SU-DHL-6 (cell line): ENCODE results near the gene IPPK.

Experiments used
- H2AFZ ChIP-seq: fragments of 200-600 bp; sonication (generic); 2 replicates; pipeline ENCODE4 v1.6.1; 2014; ENCODE audit warnings: low read depth, mild to moderate bottlenecking, moderate library complexity, mixed read lengths, antibody characterized with exemption, low read length; ENCODE audit not compliant: severe bottlenecking
- H3F3A ChIP-seq: fragments of 200-600 bp; shearing (Covaris generic); 2 replicates; pipeline ENCODE4 v1.6.0; 2016; ENCODE audit warnings: antibody characterized with exemption, mild to moderate bottlenecking; ENCODE audit not compliant: insufficient read depth
- H3K27ac ChIP-seq: fragments of 200-600 bp; sonication (generic); 2 replicates; pipeline ENCODE4 v1.5.1; 2016; ENCODE audit warnings: low read depth, mild to moderate bottlenecking, low read length, moderate library complexity, mixed read lengths
- H3K27me3 ChIP-seq: fragments of 200-600 bp; sonication (generic), shearing (Covaris generic); 2 replicates; pipeline ENCODE4 v1.6.0; 2014; ENCODE audit warnings: mild to moderate bottlenecking, low read length
- H3K36me3 ChIP-seq: fragments of 200-600 bp; sonication (generic); 2 replicates; pipeline ENCODE4 v1.6.1; 2014; ENCODE audit warnings: mild to moderate bottlenecking, low read length, mixed read lengths
- H3K4me2 ChIP-seq: fragments of 300-600, 200-600 bp; shearing (Covaris generic), sonication (generic); 2 replicates; pipeline ENCODE4 v1.6.0; 2014; ENCODE audit warnings: low read length, low read depth, mild to moderate bottlenecking; ENCODE audit not compliant: poor library complexity, severe bottlenecking
- H3K4me3 ChIP-seq: fragments of 200-600 bp; sonication (generic); 2 replicates; pipeline ENCODE4 v1.5.1; 2014; ENCODE audit warnings: antibody characterized with exemption, low read length, mild to moderate bottlenecking, mixed read lengths; ENCODE audit not compliant: insufficient read depth, poor library complexity, severe bottlenecking
- H3K79me2 ChIP-seq: fragments of 200-600 bp; sonication (generic); 2 replicates; pipeline ENCODE4 v1.6.1; 2014; ENCODE audit warnings: mild to moderate bottlenecking, low read length, moderate library complexity; ENCODE audit not compliant: insufficient read depth
- H3K9ac ChIP-seq: fragments of 200-600 bp; sonication (generic); 2 replicates; pipeline ENCODE4 v1.7.0; 2014; ENCODE audit warnings: mild to moderate bottlenecking, low read length
- H3K9me2 ChIP-seq: fragments of 200-600 bp; sonication (generic); replicated peaks from 2 replicates; pipeline ENCODE4 v1.6.1; 2014; ENCODE audit warnings: low read length; ENCODE audit not compliant: insufficient read depth
- H3K9me3 ChIP-seq: fragments of 200-600 bp; sonication (generic); 2 replicates; pipeline ENCODE4 v1.6.1; 2014; ENCODE audit warnings: low read length, mixed read lengths; ENCODE audit not compliant: insufficient read depth
- H4K20me1 ChIP-seq: fragments of 200-600 bp; sonication (generic); 2 replicates; pipeline ENCODE4 v1.6.1; 2014; ENCODE audit warnings: low read depth, mild to moderate bottlenecking, antibody characterized with exemption, low read length, moderate library complexity, mixed read lengths
- EZH2phosphoT487 ChIP-seq: fragments of 200-600 bp; sonication (generic), shearing (Covaris generic); conservative IDR thresholded peaks from 2 replicates; pipeline ENCODE4 v1.6.1; 2018; ENCODE audit warnings: mild to moderate bottlenecking, antibody characterized with exemption, low read length, moderate library complexity, mixed read lengths
- TF ChIP-seq, protein P1 (sequence below): fragments of 200-600 bp; sonication (generic); IDR thresholded peaks from one replicate; pipeline ENCODE4 v1.5.1; 2017; ENCODE audit warnings: antibody characterized with exemption, mild to moderate bottlenecking, low read length, moderate library complexity; ENCODE audit not compliant: insufficient read depth, poor library complexity, severe bottlenecking

The IPPK gene

DNA sequence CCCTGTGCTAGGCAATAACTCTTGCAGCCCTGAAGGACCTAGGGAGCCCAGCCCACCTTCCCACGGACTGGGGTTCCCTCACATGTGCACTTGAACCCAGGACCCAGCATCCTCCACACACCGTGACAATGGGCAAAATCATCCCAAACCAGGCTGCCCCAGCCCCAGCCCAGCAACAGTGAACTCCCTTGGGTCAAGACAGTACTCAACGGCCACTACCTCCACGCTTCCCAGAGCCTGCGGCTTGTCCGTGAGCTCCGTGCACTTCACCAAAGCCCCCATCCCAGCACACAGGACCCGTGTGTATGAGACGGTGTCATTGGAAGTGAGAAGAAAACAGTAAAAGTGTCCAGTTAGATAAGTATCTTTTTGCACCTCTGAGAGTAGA is 55.8 kb downstream of the IPPK start:
- H4K20me1 ChIP-seq, result no peaks in the 10 kb centered on the region
- H3K4me2 ChIP-seq, result no peak overlapping the region
- no peak overlapping the region for H3K4me3 ChIP-seq
- no peaks in the 10 kb centered on the region for H3K27me3 ChIP-seq
- H2AFZ ChIP-seq, result no peak overlapping the region
- H3K79me2 ChIP-seq, result no peaks in the 10 kb centered on the region
- no peak overlapping the region for H3K27ac ChIP-seq
- H3F3A ChIP-seq, result no peaks in the 10 kb centered on the region
- TF ChIP-seq, protein P1, sequence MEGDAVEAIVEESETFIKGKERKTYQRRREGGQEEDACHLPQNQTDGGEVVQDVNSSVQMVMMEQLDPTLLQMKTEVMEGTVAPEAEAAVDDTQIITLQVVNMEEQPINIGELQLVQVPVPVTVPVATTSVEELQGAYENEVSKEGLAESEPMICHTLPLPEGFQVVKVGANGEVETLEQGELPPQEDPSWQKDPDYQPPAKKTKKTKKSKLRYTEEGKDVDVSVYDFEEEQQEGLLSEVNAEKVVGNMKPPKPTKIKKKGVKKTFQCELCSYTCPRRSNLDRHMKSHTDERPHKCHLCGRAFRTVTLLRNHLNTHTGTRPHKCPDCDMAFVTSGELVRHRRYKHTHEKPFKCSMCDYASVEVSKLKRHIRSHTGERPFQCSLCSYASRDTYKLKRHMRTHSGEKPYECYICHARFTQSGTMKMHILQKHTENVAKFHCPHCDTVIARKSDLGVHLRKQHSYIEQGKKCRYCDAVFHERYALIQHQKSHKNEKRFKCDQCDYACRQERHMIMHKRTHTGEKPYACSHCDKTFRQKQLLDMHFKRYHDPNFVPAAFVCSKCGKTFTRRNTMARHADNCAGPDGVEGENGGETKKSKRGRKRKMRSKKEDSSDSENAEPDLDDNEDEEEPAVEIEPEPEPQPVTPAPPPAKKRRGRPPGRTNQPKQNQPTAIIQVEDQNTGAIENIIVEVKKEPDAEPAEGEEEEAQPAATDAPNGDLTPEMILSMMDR, result no peak
- no peak for TF ChIP-seq EZH2phosphoT487
- H3K9ac ChIP-seq, result no peak overlapping the region
- no peaks in the 10 kb centered on the region for H3K9me2 ChIP-seq
- no peaks in the 10 kb centered on the region for H3K9me3 ChIP-seq
- no peaks in the 10 kb centered on the region; the same call in 1 of the 2 replicates for H3K36me3 ChIP-seq

DNA sequence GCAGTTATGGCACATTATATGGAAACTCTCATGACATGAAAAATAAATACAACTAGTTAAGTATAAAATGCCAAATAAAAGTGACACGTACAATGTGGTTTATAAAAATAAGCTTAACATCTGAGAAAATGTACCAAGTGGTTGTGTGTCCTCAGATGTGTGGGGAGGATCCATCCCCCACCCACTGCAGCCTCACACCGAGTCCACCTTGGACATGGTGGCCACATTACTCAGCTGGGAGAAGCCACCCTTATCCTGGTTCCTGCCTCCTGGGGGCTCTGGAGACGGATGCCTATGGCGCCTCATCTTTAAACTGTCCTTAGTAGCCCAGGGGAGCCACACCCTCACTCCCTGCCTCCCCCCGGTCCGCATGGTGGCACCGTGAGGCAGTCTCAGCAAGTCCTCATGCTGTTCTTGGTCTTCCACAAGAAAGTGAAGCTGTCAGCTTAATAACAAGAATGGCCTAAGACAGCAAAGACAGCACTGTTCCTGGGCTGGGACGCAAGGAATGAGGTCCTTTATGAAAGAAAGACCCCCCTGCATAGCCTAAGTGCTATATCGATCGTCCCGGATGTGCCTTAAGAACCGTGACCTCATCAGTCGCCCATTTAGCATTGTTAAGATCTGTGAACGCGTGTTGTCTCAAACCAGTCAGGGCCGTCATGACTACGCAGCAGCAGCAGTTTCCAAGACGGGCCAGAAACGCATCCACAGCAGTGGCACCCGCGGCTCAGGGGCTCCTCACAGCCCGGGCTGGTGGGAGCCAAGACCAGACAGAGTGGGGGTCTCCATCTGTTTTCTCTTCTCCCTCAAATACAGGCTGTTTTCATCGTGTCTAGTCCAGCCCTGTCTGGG is 56.4 kb downstream of the IPPK start:
- H3K9me2 ChIP-seq, result no peaks in the 10 kb centered on the region
- TF ChIP-seq, protein P1, result no peak
- no peak for TF ChIP-seq EZH2phosphoT487
- H3F3A ChIP-seq, result no peaks in the 10 kb centered on the region
- no peak overlapping the region for H2AFZ ChIP-seq
- H3K9me3 ChIP-seq, result no peaks in the 10 kb centered on the region
- no peak overlapping the region for H3K9ac ChIP-seq
- H3K79me2 ChIP-seq, result no peaks in the 10 kb centered on the region
- H4K20me1 ChIP-seq, result no peaks in the 10 kb centered on the region
- H3K27me3 ChIP-seq, result no peaks in the 10 kb centered on the region
- H3K36me3 ChIP-seq, result no peaks in the 10 kb centered on the region; the same call in 1 of the 2 replicates
- no peak overlapping the region for H3K4me2 ChIP-seq
- no peak overlapping the region for H3K4me3 ChIP-seq
- H3K27ac ChIP-seq, result no peak overlapping the region

DNA sequence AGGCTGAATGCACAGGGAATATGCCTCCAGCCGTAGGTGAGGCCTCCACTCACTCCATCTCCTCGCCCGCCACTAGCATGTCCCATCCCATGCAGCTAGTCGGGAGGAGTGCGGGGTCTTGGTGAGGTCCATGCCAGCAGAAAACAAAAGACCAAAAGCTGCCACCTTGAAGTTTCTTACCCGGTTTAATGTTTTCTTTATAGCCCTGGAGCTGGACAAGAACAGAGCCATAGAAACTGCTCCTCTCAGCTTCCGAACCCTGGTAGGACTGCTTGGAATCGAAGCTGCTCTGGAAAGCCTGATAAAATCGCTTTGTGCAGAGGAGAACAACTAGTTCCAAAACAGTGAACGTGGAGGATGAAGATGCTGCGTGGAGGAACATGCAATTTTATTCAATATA is 57.1 kb downstream of the IPPK start:
- H3K79me2 ChIP-seq, result no peaks in the 10 kb centered on the region
- no peaks in the 10 kb centered on the region for H3K9me3 ChIP-seq
- H3K36me3 ChIP-seq, result no peaks in the 10 kb centered on the region; the same call in 1 of the 2 replicates
- no peak overlapping the region for H3K27ac ChIP-seq
- H3F3A ChIP-seq, result no peaks in the 10 kb centered on the region
- no peaks in the 10 kb centered on the region for H4K20me1 ChIP-seq
- H3K4me2 ChIP-seq, result no peak overlapping the region
- no peaks in the 10 kb centered on the region for H3K9me2 ChIP-seq
- no peak overlapping the region for H3K9ac ChIP-seq
- TF ChIP-seq, protein P1, result no peak
- TF ChIP-seq EZH2phosphoT487, result no peak
- no peak overlapping the region for H2AFZ ChIP-seq
- H3K27me3 ChIP-seq, result no peaks in the 10 kb centered on the region
- no peak overlapping the region for H3K4me3 ChIP-seq
